NT2/D1 (cell line): ENCODE results near the gene ZDHHC22.

Experiments
- DNase-seq: peaks from one replicate; pipeline ENCODE4 v3.0.0-alpha.2; 2011; ENCODE audit warnings: low read depth, low spot score
- H3K27me3 ChIP-seq: 2 replicates; pipeline ENCODE4 v1.6.0; 2011; ENCODE audit warnings: mild to moderate bottlenecking; ENCODE audit not compliant: insufficient read length, insufficient read depth
- H3K36me3 ChIP-seq: 2 replicates; pipeline ENCODE4 v1.6.1; 2011; ENCODE audit warnings: mild to moderate bottlenecking, low read length, mixed read lengths; ENCODE audit not compliant: insufficient read depth, insufficient read length
- H3K4me1 ChIP-seq: 2 replicates; pipeline ENCODE4 v1.5.1; 2011; ENCODE audit not compliant: insufficient read depth, insufficient read length
- H3K4me3 ChIP-seq: 2 replicates; pipeline ENCODE4 v1.5.1; 2011; ENCODE audit warnings: low read depth; ENCODE audit not compliant: insufficient read length
- H3K9ac ChIP-seq: 2 replicates; pipeline ENCODE4 v1.6.0; 2011; ENCODE audit warnings: low read depth; ENCODE audit not compliant: insufficient read length
- H3K9me3 ChIP-seq: 2 replicates; pipeline ENCODE4 v1.5.1; 2011; ENCODE audit warnings: mild to moderate bottlenecking, low read length; ENCODE audit not compliant: insufficient read depth
- SUZ12 ChIP-seq: IDR thresholded peaks from 2 replicates; pipeline ENCODE4 v1.6.1; 2011; ENCODE audit not compliant: insufficient read length, insufficient read depth; ENCODE audit errors: extremely low read depth
- YY1 ChIP-seq: IDR thresholded peaks from 2 replicates; pipeline ENCODE4 v1.6.1; 2011; ENCODE audit not compliant: insufficient read length, insufficient read depth
- ZNF274 ChIP-seq: IDR thresholded peaks from 2 replicates; pipeline ENCODE4 v1.6.1; 2011; ENCODE audit warnings: mild to moderate bottlenecking, low read depth, low read length

The ZDHHC22 gene

GRCh38 chr14:77131206-77131605 lies 10.4 kb downstream of the ZDHHC22 start:
- Histone ChIP-seq H3K4me1 (no peaks in the 10 kb centered on the region), H3K36me3 (no peaks in the 10 kb centered on the region), H3K9ac (no peak overlapping the region), H3K9me3 (no peaks in the 10 kb centered on the region), H3K4me3 (no peak overlapping the region), H3K27me3 (peaks cover 15% of the 10 kb centered on the region)
- TF ChIP-seq ZNF274 (no peak), SUZ12 (no peak), YY1 (no peak)
- no peak for DNase-seq

GRCh38 chr14:77130386-77130785 lies 11.2 kb downstream of the ZDHHC22 start:
- Histone ChIP-seq H3K27me3 (peaks cover 21% of the 10 kb centered on the region), H3K4me1 (peaks cover 4% of the 10 kb centered on the region), H3K36me3 (no peaks in the 10 kb centered on the region), H3K9ac (no peak overlapping the region), H3K9me3 (no peaks in the 10 kb centered on the region), H3K4me3 (no peak overlapping the region)
- TF ChIP-seq SUZ12 (no peak), ZNF274 (no peak), YY1 (no peak)
- DNase-seq: no peak

- no peak for DNase-seq
- H3K9ac ChIP-seq: no peak overlapping the region
- TF ChIP-seq SUZ12 (no peak), ZNF274 (no peak), YY1 (no peak)
These were observed 13.1 kb downstream of the ZDHHC22 start for GRCh38 chr14:77128414-77128891.

GRCh38 chr14:77126461-77126990 lies 15.1 kb downstream of the ZDHHC22 start:
- no peak for DNase-seq
- Histone ChIP-seq H3K4me1 (peaks cover 14% of the 10 kb centered on the region), H3K27me3 (peaks cover 12% of the 10 kb centered on the region), H3K4me3 (no peak overlapping the region), H3K9me3 (no peaks in the 10 kb centered on the region), H3K9ac (no peak overlapping the region), H3K36me3 (no peaks in the 10 kb centered on the region)
- no peak for TF ChIP-seq YY1
- no peak for TF ChIP-seq ZNF274
- no peak for TF ChIP-seq SUZ12

More at GRCh38 chr14:77128414-77128891, 13.1 kb downstream of the ZDHHC22 start:
- H3K4me1 ChIP-seq: peaks cover 10% of the 10 kb centered on the region
- H3K36me3 ChIP-seq: no peaks in the 10 kb centered on the region
- peaks cover 16% of the 10 kb centered on the region for H3K27me3 ChIP-seq
- no peaks in the 10 kb centered on the region for H3K9me3 ChIP-seq
- H3K4me3 ChIP-seq: no peak overlapping the region

GRCh38 chr14:77125823-77126325 lies 15.7 kb downstream of the ZDHHC22 start:
- H3K36me3 ChIP-seq: peaks cover 2% of the 10 kb centered on the region
- TF ChIP-seq YY1: no peak
- no peak for TF ChIP-seq SUZ12
- TF ChIP-seq ZNF274: no peak
- H3K27me3 ChIP-seq: peaks cover 12% of the 10 kb centered on the region
- H3K9ac ChIP-seq: no peak overlapping the region
- H3K4me1 ChIP-seq: peaks cover 19% of the 10 kb centered on the region
- H3K9me3 ChIP-seq: no peaks in the 10 kb centered on the region
- no peak for DNase-seq
- no peak overlapping the region for H3K4me3 ChIP-seq

GRCh38 chr14:77125281-77125801 lies 16.2 kb downstream of the ZDHHC22 start:
- Histone ChIP-seq H3K36me3 (peaks cover 2% of the 10 kb centered on the region), H3K27me3 (peaks cover 12% of the 10 kb centered on the region), H3K9ac (no peak overlapping the region), H3K4me1 (peaks cover 21% of the 10 kb centered on the region), H3K4me3 (peak overlapping the region; percentile 49), H3K9me3 (no peaks in the 10 kb centered on the region)
- TF ChIP-seq YY1 (no peak), SUZ12 (no peak), ZNF274 (no peak)
- no peak for DNase-seq
